GM12878 (cell line): ENCODE data around the gene CFAP410. TPM values are rescaled to one million over a fixed set of nuclear protein-coding genes. Genes with fewer than 3 reads are reported as not detected.

Experiments used
- CTCF ChIP-seq, 3 experiments: IDR thresholded peaks in 2 of 3; conservative IDR thresholded peaks in 1 of 3; 2 replicates each; pipeline ENCODE4 v1.5.1; 2011; ENCODE audit warnings: low read depth in 3 of 3, low read length in 3 of 3, mild to moderate bottlenecking in 3 of 3, control low read depth in 2 of 3, moderate library complexity in 2 of 3, inconsistent platforms in 1 of 3, mixed read lengths in 1 of 3; ENCODE audit not compliant: control insufficient read depth in 2 of 3, insufficient read depth in 1 of 3; ENCODE audit errors: extremely low read depth in 1 of 3
- IRF4 ChIP-seq: IDR thresholded peaks from 2 replicates; pipeline ENCODE4 v1.6.1; 2011; ENCODE audit warnings: low read depth, low read length
- LARP7 ChIP-seq: fragments of 450-650 bp; IDR thresholded peaks from 2 replicates; pipeline ENCODE4 v1.6.1; 2017; ENCODE audit warnings: mild to moderate bottlenecking
- NKRF ChIP-seq: fragments of 450-650 bp; conservative IDR thresholded peaks from 2 replicates; pipeline ENCODE4 v1.6.1; 2017; ENCODE audit warnings: mild to moderate bottlenecking, moderate library complexity
- PBX3 ChIP-seq: IDR thresholded peaks from 2 replicates; pipeline ENCODE4 v1.6.1; 2011; ENCODE audit warnings: mild to moderate bottlenecking, low read depth, low read length, moderate library complexity; ENCODE audit not compliant: insufficient replicate concordance
- PML ChIP-seq: IDR thresholded peaks from 2 replicates; pipeline ENCODE4 v1.6.1; 2012; ENCODE audit warnings: low read length, inconsistent platforms
- POLR2A ChIP-seq: IDR thresholded peaks from 2 replicates; pipeline ENCODE4 v1.6.1; 2011; ENCODE audit warnings: low read depth, mild to moderate bottlenecking, low read length
- RBBP5 ChIP-seq: fragments of 200-600 bp; sonication (generic); conservative IDR thresholded peaks from 2 replicates; pipeline ENCODE4 v1.6.1; 2016
- RELB ChIP-seq: fragments of 450-650 bp; IDR thresholded peaks from 2 replicates; pipeline ENCODE4 v1.6.1; 2017; ENCODE audit warnings: low read depth, mild to moderate bottlenecking, moderate library complexity
- SRF ChIP-seq, 2 experiments: IDR thresholded peaks; 2 replicates each; pipeline ENCODE4 v1.6.1; 2011; ENCODE audit warnings: low read depth in 2 of 2, low read length in 2 of 2, mild to moderate bottlenecking in 1 of 2, moderate library complexity in 1 of 2
- YBX1 ChIP-seq: fragments of 450-650 bp; IDR thresholded peaks from 2 replicates; pipeline ENCODE4 v1.6.1; 2016; ENCODE audit warnings: antibody characterized with exemption
- ZNF207 ChIP-seq: fragments of 450-650 bp; IDR thresholded peaks from 2 replicates; pipeline ENCODE4 v1.6.1; 2014; ENCODE audit warnings: antibody characterized with exemption, mild to moderate bottlenecking, borderline replicate concordance
- polyA plus RNA-seq, 11 experiments: library from polyadenylated mRNA; depleted of rRNA in 4 of 11; unstranded in 6 of 11; stranded (reverse) in 5 of 11; fragments of >200 nt; fragmentation: Nextera tagmentation in 4 of 11; fragmentation: Illumina TruSeq in 1 of 11; extraction: Ambion mirVana in 4 of 11; extraction: Trizol in 1 of 11; gene quantifications; 1 replicate in 1 of 11; 2 replicates in 10 of 11; pipeline versions ENCODE4 v1.2.1 to v1.2.3, GENCODE V29; 2011 to 2016; ENCODE audit warnings: inconsistent platforms in 2 of 11, missing spikeins in 2 of 11, low read depth in 1 of 11
- total RNA-seq, 4 experiments: library from RNA; depleted of rRNA in 3 of 4; stranded (reverse); fragments of >200 nt in 3 of 4; fragmentation: Illumina TruSeq in 1 of 4; extraction: Trizol in 1 of 4; gene quantifications; 2 replicates each; pipeline versions ENCODE4 v1.2.1 to v1.2.3, GENCODE V29; 2013 to 2021

The CFAP410 gene
- total and polyA plus RNA-seq, 10 of the 15 experiments (the other 5 are each of a cell fraction or from before 2014, with no cell fraction given) = 0.14 to 24.8 (median 11.3) TPM

GRCh38 chr21:44314561-44314960, 24.6 kb downstream of the CFAP410 start (continued):
- no peak for TF ChIP-seq PBX3
- no peak for TF ChIP-seq LARP7
- TF ChIP-seq CTCF (IDR thresholded peaks at IDR 0.05 in 2 of 3, conservative IDR thresholded peaks at IDR 0.05 in 1 of 3; ENCODE audit: control insufficient read depth in 2 of 3, extremely low read depth in 1 of 3, insufficient read depth in 1 of 3, low read depth in 3 of 3, low read length in 3 of 3) = no peak
- no peak for TF ChIP-seq ZNF207
- no peak for TF ChIP-seq YBX1
- TF ChIP-seq RBBP5 = no peak
- no peak for TF ChIP-seq IRF4
- TF ChIP-seq RELB = no peak
- TF ChIP-seq PML = no peak
- no peak for TF ChIP-seq POLR2A
- no peak for TF ChIP-seq NKRF
- no peak for TF ChIP-seq SRF (IDR thresholded peaks at IDR 0.05; ENCODE audit: low read depth in 2 of 2, low read length in 2 of 2)
